K562 (cell line): ENCODE results near the gene IL7R. TPM values are rescaled to one million over a fixed set of nuclear protein-coding genes. Genes with fewer than 3 reads are reported as not detected.

Source experiments
- ATAC-seq: fragments of 200-7000 bp; cut with Tn5 transposase; 3 replicates; pipeline ENCODE4 v1.9.1; 2020; ENCODE audit warnings: moderate library complexity
- BruUV-seq: library from RNA; stranded (reverse); fragments of 400-500 nt; replicated peaks from 2 replicates; lab custom pipeline; 2021; lab: Mats Ljungman, UMichigan
- CTCF ChIA-PET: fragments of 300-600 bp; formaldehyde crosslinking; extraction: SDS; loops from one replicate; lab custom pipeline; 2021; ENCODE audit warnings: low intra/inter-chr PET ratio; lab: Yijun Ruan, JAX
- POLR2A ChIA-PET: fragments of 300-600, 350-650 bp; sonication (Branson Sonifier 250); formaldehyde crosslinking; extraction: SDS; loops from one replicate; lab custom pipeline; 2021; ENCODE audit warnings: antibody characterized with exemption, inconsistent platforms; lab: Yijun Ruan, JAX
- DNase-seq, 4 experiments: peaks; one replicate each; pipeline versions ENCODE4 v3.0.0 to v3.0.0-alpha.2; 2011 to 2018; ENCODE audit warnings: low spot score in 3 of 4, mixed read lengths in 3 of 4; ENCODE audit errors: extremely low read depth in 1 of 4
- FAIRE-seq: peaks from 2 replicates; lab custom pipeline; 2011; peaks lifted over from hg19 to GRCh38; lab: Jason Lieb, UNC
- H2AFZ ChIP-seq: 2 replicates; pipeline ENCODE4 v1.6.0; 2011; ENCODE audit warnings: low read depth, low read length, control low read depth, inconsistent platforms
- H3K27ac ChIP-seq: fragments of 200-600 bp; 3 replicates; pipeline ENCODE4 v1.8.0; 2011; ENCODE audit warnings: low read depth, mild to moderate bottlenecking, control low read depth, inconsistent platforms, low read length, moderate library complexity, mixed read lengths; ENCODE audit errors: extremely low read depth
- H3K27me3 ChIP-seq, 2 experiments: fragments of 300-600 bp in 1 of 2; 2 replicates in 1 of 2; 3 replicates in 1 of 2; pipeline versions ENCODE4 v1.6.0 to v1.8.0; 2011; ENCODE audit warnings: inconsistent platforms in 2 of 2, low read length in 2 of 2, mild to moderate bottlenecking in 1 of 2, mixed read lengths in 1 of 2, moderate library complexity in 1 of 2; ENCODE audit not compliant: control insufficient read depth in 2 of 2, insufficient read depth in 2 of 2
- H3K36me3 ChIP-seq: fragments of 300-600 bp; 3 replicates; pipeline ENCODE4 v1.8.0; 2011; ENCODE audit warnings: mild to moderate bottlenecking, low read length, inconsistent platforms; ENCODE audit not compliant: control insufficient read depth, insufficient read depth
- H3K4me1 ChIP-seq, 2 experiments: fragments of 200-600 bp in 1 of 2; replicated peaks in 1 of 2; 2 replicates in 1 of 2; 3 replicates in 1 of 2; pipeline versions ENCODE4 v1.5.1 to v1.8.0; 2011; ENCODE audit warnings: inconsistent platforms in 2 of 2, low read length in 2 of 2, mild to moderate bottlenecking in 1 of 2, mixed read lengths in 1 of 2, moderate library complexity in 1 of 2; ENCODE audit not compliant: control insufficient read depth in 2 of 2, insufficient read depth in 2 of 2
- H3K4me2 ChIP-seq: 2 replicates; pipeline ENCODE4 v1.6.1; 2011; ENCODE audit warnings: low read length, control low read depth, inconsistent platforms, mixed read lengths; ENCODE audit not compliant: insufficient read depth
- H3K4me3 ChIP-seq: fragments of 200-600 bp; sonication (generic), shearing (Covaris generic); 2 replicates; pipeline ENCODE4 v1.5.1; 2016; ENCODE audit warnings: control low read depth, inconsistent platforms
- H3K79me2 ChIP-seq: fragments of 200-600 bp; 3 replicates; pipeline ENCODE4 v1.8.0; 2011; ENCODE audit warnings: low read length, inconsistent platforms; ENCODE audit not compliant: control insufficient read depth, insufficient read depth
- H3K9ac ChIP-seq, 2 experiments: 2 replicates each; pipeline versions ENCODE4 v1.6.0 to v1.6.1; 2011; ENCODE audit warnings: low read depth in 2 of 2, low read length in 2 of 2, control low read depth in 1 of 2, inconsistent platforms in 1 of 2, mild to moderate bottlenecking in 1 of 2, mixed read lengths in 1 of 2; ENCODE audit not compliant: insufficient read depth in 1 of 2
- H3K9me1 ChIP-seq: one replicate; pipeline ENCODE4 v1.6.0; 2011; ENCODE audit warnings: inconsistent platforms, mild to moderate bottlenecking, low read length, moderate library complexity; ENCODE audit not compliant: control insufficient read depth, insufficient read depth
- H3K9me3 ChIP-seq: replicated peaks from 2 replicates; pipeline ENCODE4 v1.5.1; 2011; ENCODE audit warnings: low read depth, low read length, inconsistent platforms; ENCODE audit not compliant: control insufficient read depth, insufficient read depth
- H4K20me1 ChIP-seq: replicated peaks from 2 replicates; pipeline ENCODE4 v1.6.1; 2011; ENCODE audit warnings: low read length, inconsistent platforms, mixed read lengths; ENCODE audit not compliant: control insufficient read depth, insufficient read depth
- CSDE1 ChIP-seq, 2 experiments: fragments of 450-650 bp; IDR thresholded peaks; 2 replicates each; pipeline ENCODE4 v1.6.1; 2016; ENCODE audit warnings: mild to moderate bottlenecking in 1 of 2
- CTBP1 ChIP-seq: fragments of 450-650 bp; IDR thresholded peaks from 2 replicates; pipeline ENCODE4 v1.6.1; 2016; ENCODE audit warnings: borderline replicate concordance
- KLF16 ChIP-seq: IDR thresholded peaks from 2 replicates; pipeline ENCODE4 v1.6.1; 2016; ENCODE audit warnings: antibody characterized with exemption
- NFRKB ChIP-seq: fragments of 450-650 bp; IDR thresholded peaks from 2 replicates; pipeline ENCODE4 v1.6.1; 2016; ENCODE audit warnings: low read depth
- POLR2AphosphoS2 ChIP-seq: IDR thresholded peaks from 2 replicates; pipeline ENCODE4 v1.6.1; 2012; ENCODE audit warnings: low read length, improper control_type of control experiment
- POLR3A ChIP-seq: IDR thresholded peaks from 2 replicates; pipeline ENCODE4 v1.6.1; 2011; ENCODE audit warnings: borderline replicate concordance, mild to moderate bottlenecking, moderate library complexity; ENCODE audit not compliant: insufficient read length, insufficient read depth; ENCODE audit errors: extremely low read depth
- RHOXF2B ChIP-seq: fragments of 250-450 bp; sonication (Bioruptor Pico); conservative IDR thresholded peaks from 2 replicates; pipeline ENCODE4 v1.5.1; 2021
- SETDB1 ChIP-seq: IDR thresholded peaks from one replicate; pipeline ENCODE4 v1.6.1; 2012; ENCODE audit warnings: low read length, control low read depth, inconsistent platforms
- SNIP1 ChIP-seq: fragments of 450-650 bp; IDR thresholded peaks from 2 replicates; pipeline ENCODE4 v1.7.1; 2017; ENCODE audit warnings: low read depth, mild to moderate bottlenecking
- SOX6 ChIP-seq: fragments of 450-650 bp; IDR thresholded peaks from 2 replicates; pipeline ENCODE4 v1.6.1; 2014; ENCODE audit warnings: mild to moderate bottlenecking
- TEAD1 ChIP-seq, 2 experiments: fragments of 450-650 bp in 1 of 2; sonication (generic) in 1 of 2; formaldehyde crosslinking; IDR thresholded peaks; 2 replicates each; pipeline versions ENCODE4 v1.4.0 to v1.8.0; 2020 to 2022; ENCODE audit warnings: mild to moderate bottlenecking in 2 of 2, missing genetic modification reagents in 1 of 2
- U2AF1 ChIP-seq: fragments of 200-400 bp; formaldehyde crosslinking; optimal IDR thresholded peaks from 2 replicates; pipeline ENCODE3; 2017; ENCODE audit warnings: mild to moderate bottlenecking, low read depth, low read length, moderate library complexity
- ZBTB17 ChIP-seq: fragments of 450-650 bp; formaldehyde crosslinking; IDR thresholded peaks from 2 replicates; pipeline ENCODE4 v1.4.0; 2020; ENCODE audit warnings: mild to moderate bottlenecking
- ZNF133 ChIP-seq: fragments of 250-450 bp; sonication (Bioruptor Pico); IDR thresholded peaks from 2 replicates; pipeline ENCODE4 v1.4.0; 2020; ENCODE audit warnings: mild to moderate bottlenecking
- ZNF24 ChIP-seq: fragments of 450-650 bp; IDR thresholded peaks from 2 replicates; pipeline ENCODE4 v1.6.1; 2016
- WGBS: fragments of 100-300 bp; shearing (Covaris generic); methylation state at CpG from one replicate; pipeline ENCODE4 v1.1.6; 2016; ENCODE audit warnings: low coverage, mixed read lengths; ENCODE audit not compliant: insufficient coverage; ENCODE audit errors: missing lambda C conversion rate; 5-methylcytosine and 5-hydroxymethylcytosine counted together
- in situ Hi-C: fragments of 300-500 bp; cut with MboI; formaldehyde crosslinking; loops from 4 replicates; pipeline ENCODE4 v1.15.0; 2018; ENCODE audit warnings: inconsistent platforms, mixed read lengths
- intact Hi-C: fragments of 100-400 bp; cut with micrococcal nuclease; formaldehyde crosslinking; loops from 2 replicates; pipeline ENCODE4 v1.14.2; 2022
- polyA plus RNA-seq, 8 experiments: library from polyadenylated mRNA; depleted of rRNA in 4 of 8; stranded (reverse) in 5 of 8; unstranded in 3 of 8; fragments of >200 nt; fragmentation: Nextera tagmentation in 2 of 8; fragmentation: Illumina TruSeq in 1 of 8; extraction: Ambion mirVana in 2 of 8; extraction: Trizol in 1 of 8; gene quantifications; 2 replicates each; pipeline versions ENCODE4 v1.2.1 to v1.2.3, GENCODE V29; 2011 to 2014; ENCODE audit warnings: inconsistent platforms in 1 of 8, missing spikeins in 1 of 8
- total RNA-seq, 7 experiments: library from RNA; depleted of rRNA in 6 of 7; stranded (reverse); fragments of >200 nt in 6 of 7; fragmentation: Illumina TruSeq in 2 of 7; extraction: Trizol in 2 of 7; gene quantifications; 2 replicates each; pipeline versions ENCODE4 v1.2.1 to v1.2.3, GENCODE V29; 2011 to 2021; ENCODE audit warnings: low replicate concordance in 1 of 7
- TF ChIP-seq, protein P1 (sequence below): fragments of 450-650 bp; formaldehyde crosslinking; IDR thresholded peaks from 2 replicates; pipeline ENCODE4 v1.4.0; 2020; ENCODE audit warnings: mild to moderate bottlenecking, moderate library complexity

The IL7R gene
- total and polyA plus RNA-seq, 9 of the 15 experiments (the other 6 are each of a cell fraction or from before 2014, with no cell fraction given): 0.04 to 0.98 (median 0.09) TPM; not detected in 3

DNA sequence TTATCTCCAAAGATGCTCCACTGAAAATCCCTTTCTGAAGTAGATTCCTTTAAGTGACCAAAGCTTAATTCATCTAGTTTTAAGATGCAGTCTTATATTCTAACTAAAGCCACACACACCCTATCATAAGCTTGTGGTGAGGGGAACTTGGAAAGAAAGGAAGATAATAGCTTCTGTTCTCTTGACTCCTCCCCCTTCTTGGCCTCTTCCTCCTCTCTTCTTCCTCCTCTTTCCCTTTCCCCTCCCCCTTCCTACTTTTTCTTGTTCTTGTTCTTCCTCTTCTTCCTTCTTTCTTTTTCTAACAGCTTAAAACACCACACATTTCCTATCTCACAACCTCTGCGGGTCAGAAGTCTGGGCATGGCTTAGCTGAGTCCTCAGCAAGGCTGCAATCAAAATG lies 23.5 kb downstream of the IL7R start:
- Histone ChIP-seq H3K9me1 (no peaks in the 10 kb centered on the region), H3K27ac (no peak overlapping the region), H3K4me1 (no peaks in the 10 kb centered on the region), H3K27me3 (no peaks in the 10 kb centered on the region), H3K36me3 (no peaks in the 10 kb centered on the region), H3K9me3 (no peaks in the 10 kb centered on the region), H3K4me2 (no peak overlapping the region), H4K20me1 (no peaks in the 10 kb centered on the region), H3K79me2 (no peaks in the 10 kb centered on the region), H3K4me3 (no peak overlapping the region), H3K9ac (no peak overlapping the region), H2AFZ (no peak overlapping the region)
- FAIRE-seq (no peak), DNase-seq (no peak), ATAC-seq (no peak)
- ChIA-PET POLR2A (no interaction called here), CTCF (no interaction called here)
- in situ Hi-C loops (no loop called here), intact Hi-C loops (no loop called here)
- TF ChIP-seq POLR2AphosphoS2: no peak
- no peak for TF ChIP-seq KLF16
- no peak for TF ChIP-seq ZNF133 (CRISPR knock-in tag)
- no peak for TF ChIP-seq SNIP1
- TF ChIP-seq CSDE1 (IDR thresholded peaks at IDR 0.05): no peak
- no peak for TF ChIP-seq RHOXF2B (CRISPR knock-in tag)
- TF ChIP-seq CTBP1: no peak
- WGBS: 0% methylated on average over 1 of the region's 1 CpG
- no TSS peak for BruUV-seq

DNA sequence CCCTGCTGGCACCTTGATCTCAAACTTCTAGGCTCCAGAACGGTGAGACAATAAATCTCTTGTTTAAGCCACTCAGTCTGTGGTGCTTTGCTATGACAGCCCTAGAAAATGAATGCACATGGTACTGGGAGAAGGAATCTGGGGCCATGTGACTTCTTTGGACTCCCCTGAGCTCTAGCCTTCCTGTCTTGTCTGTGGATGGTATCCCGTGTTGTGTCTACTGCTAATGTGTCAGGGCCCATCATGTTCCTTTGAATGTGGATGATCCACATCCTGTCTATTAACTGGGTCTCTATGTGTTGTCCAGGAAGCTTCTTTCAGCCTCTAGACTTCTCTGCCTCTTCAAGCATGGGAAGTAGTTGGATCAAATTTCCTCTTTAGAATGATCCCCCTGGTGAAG lies 25.1 kb downstream of the IL7R start:
- CTCF ChIA-PET: no interaction called here
- in situ Hi-C loops (no loop called here), intact Hi-C loops (no loop called here)
- Histone ChIP-seq H3K4me3 (no peak overlapping the region), H3K36me3 (no peaks in the 10 kb centered on the region), H3K4me2 (no peak overlapping the region), H3K9me1 (no peaks in the 10 kb centered on the region), H3K79me2 (no peaks in the 10 kb centered on the region), H3K9ac (no peak overlapping the region), H3K4me1 (no peaks in the 10 kb centered on the region), H3K27me3 (no peaks in the 10 kb centered on the region), H3K9me3 (no peaks in the 10 kb centered on the region), H4K20me1 (no peaks in the 10 kb centered on the region), H2AFZ (no peak overlapping the region), H3K27ac (no peak overlapping the region)
- no peak for ATAC-seq
- no TSS peak for BruUV-seq
- POLR2A ChIA-PET: no interaction called here
- no peak for DNase-seq
- 0% methylated on average over 2 of the region's 2 CpGs for WGBS
- no peak for FAIRE-seq
- TF ChIP-seq SOX6 (no peak), U2AF1 (no peak), ZNF24 (no peak), ZBTB17 (CRISPR knock-in tag) (no peak), SETDB1 (no peak), POLR3A (no peak), TEAD1 (CRISPR knock-in tag; IDR thresholded peaks at IDR 0.05) (no peak), NFRKB (no peak)
- TF ChIP-seq, protein P1, sequence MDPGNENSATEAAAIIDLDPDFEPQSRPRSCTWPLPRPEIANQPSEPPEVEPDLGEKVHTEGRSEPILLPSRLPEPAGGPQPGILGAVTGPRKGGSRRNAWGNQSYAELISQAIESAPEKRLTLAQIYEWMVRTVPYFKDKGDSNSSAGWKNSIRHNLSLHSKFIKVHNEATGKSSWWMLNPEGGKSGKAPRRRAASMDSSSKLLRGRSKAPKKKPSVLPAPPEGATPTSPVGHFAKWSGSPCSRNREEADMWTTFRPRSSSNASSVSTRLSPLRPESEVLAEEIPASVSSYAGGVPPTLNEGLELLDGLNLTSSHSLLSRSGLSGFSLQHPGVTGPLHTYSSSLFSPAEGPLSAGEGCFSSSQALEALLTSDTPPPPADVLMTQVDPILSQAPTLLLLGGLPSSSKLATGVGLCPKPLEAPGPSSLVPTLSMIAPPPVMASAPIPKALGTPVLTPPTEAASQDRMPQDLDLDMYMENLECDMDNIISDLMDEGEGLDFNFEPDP: no peak
